ENCODE results near the gene TRAF1. TPM values are rescaled to one million over a fixed set of nuclear protein-coding genes. Genes with fewer than 3 reads are reported as not detected.

The TRAF1 gene
- total RNA-seq, 1 donor from 2014 or later = 4.3 TPM

- DNase-seq (ENCODE audit: extremely low read depth, low read depth, low spot score) = no peak
These were observed 53.1 kb downstream of the TRAF1 start for GRCh38 chr9:120873512-120873911.

GRCh38 chr9:120872791-120873502, 53.6 kb downstream of the TRAF1 start:
- no peak for DNase-seq (ENCODE audit: extremely low read depth, low read depth, low spot score)

GRCh38 chr9:120870206-120870605, 56.4 kb downstream of the TRAF1 start:
- DNase-seq (ENCODE audit: extremely low read depth, low read depth, low spot score) = no peak

GRCh38 chr9:120869726-120870125, 56.9 kb downstream of the TRAF1 start:
- no peak for DNase-seq (ENCODE audit: extremely low read depth, low read depth, low spot score)

- DNase-seq (ENCODE audit: extremely low read depth, low read depth, low spot score) = no peak
These were observed 57.3 kb downstream of the TRAF1 start for GRCh38 chr9:120869360-120869687.

- no peak for DNase-seq (ENCODE audit: extremely low read depth, low read depth, low spot score)
These were observed 57.8 kb downstream of the TRAF1 start for GRCh38 chr9:120868676-120869359.

- DNase-seq (ENCODE audit: extremely low read depth, low read depth, low spot score) = no peak
These were observed 58.3 kb downstream of the TRAF1 start for GRCh38 chr9:120868339-120868675.

GRCh38 chr9:120867676-120868338, 58.8 kb downstream of the TRAF1 start:
- no peak for DNase-seq (ENCODE audit: extremely low read depth, low read depth, low spot score)

GRCh38 chr9:120866651-120867050, 59.9 kb downstream of the TRAF1 start:
- DNase-seq (ENCODE audit: extremely low read depth, low read depth, low spot score) = no peak

- DNase-seq (ENCODE audit: extremely low read depth, low read depth, low spot score) = no peak
These were observed 60.8 kb downstream of the TRAF1 start for GRCh38 chr9:120865809-120866208.

- DNase-seq (ENCODE audit: extremely low read depth, low read depth, low spot score) = no peak
These were observed 61.4 kb downstream of the TRAF1 start for GRCh38 chr9:120865176-120865575.

GRCh38 chr9:120864719-120865118, 61.9 kb downstream of the TRAF1 start:
- DNase-seq (ENCODE audit: extremely low read depth, low read depth, low spot score) = no peak

GRCh38 chr9:120863833-120864232, 62.8 kb downstream of the TRAF1 start:
- DNase-seq (ENCODE audit: extremely low read depth, low read depth, low spot score) = no peak

GRCh38 chr9:120862452-120862851, 64.1 kb downstream of the TRAF1 start:
- DNase-seq (ENCODE audit: extremely low read depth, low read depth, low spot score) = no peak

GRCh38 chr9:120861935-120862334, 64.7 kb downstream of the TRAF1 start:
- no peak for DNase-seq (ENCODE audit: extremely low read depth, low read depth, low spot score)

GRCh38 chr9:120860083-120860482, 66.5 kb downstream of the TRAF1 start:
- DNase-seq (ENCODE audit: extremely low read depth, low read depth, low spot score) = no peak

GRCh38 chr9:120859361-120859760, 67.2 kb downstream of the TRAF1 start:
- no peak for DNase-seq (ENCODE audit: extremely low read depth, low read depth, low spot score)

- DNase-seq (ENCODE audit: extremely low read depth, low read depth, low spot score) = no peak
These were observed 68.7 kb downstream of the TRAF1 start for GRCh38 chr9:120857902-120858301.

GRCh38 chr9:120857481-120857880, 69.1 kb downstream of the TRAF1 start:
- DNase-seq (ENCODE audit: extremely low read depth, low read depth, low spot score) = no peak

GRCh38 chr9:120856700-120857099, 69.9 kb downstream of the TRAF1 start:
- DNase-seq (ENCODE audit: extremely low read depth, low read depth, low spot score) = no peak

GRCh38 chr9:120855827-120856670, 70.5 kb downstream of the TRAF1 start:
- DNase-seq (ENCODE audit: extremely low read depth, low read depth, low spot score) = no peak
